Stomach smooth muscle (tissue), 2 donors: ENCODE measurements around the gene RPS3.

ENCODE experiments used
- H3K27ac ChIP-seq: one replicate; pipeline ENCODE4 v1.7.0; 2013; ENCODE audit warnings: mild to moderate bottlenecking, low read length, inconsistent platforms
- H3K27me3 ChIP-seq, 2 donors: one replicate each; pipeline ENCODE4 v1.7.0; 2013; ENCODE audit warnings: low read length in 2 of 2; ENCODE audit not compliant: insufficient read depth in 2 of 2, control insufficient read depth in 1 of 2
- H3K36me3 ChIP-seq, 2 donors: one replicate each; pipeline ENCODE4 v1.7.0; 2013; ENCODE audit warnings: low read length in 2 of 2; ENCODE audit not compliant: control insufficient read depth in 2 of 2, insufficient read depth in 2 of 2
- H3K4me1 ChIP-seq: one replicate; pipeline ENCODE4 v1.7.0; 2013; ENCODE audit warnings: low read length; ENCODE audit not compliant: control insufficient read depth, insufficient read depth
- H3K4me3 ChIP-seq, 2 donors: one replicate each; pipeline ENCODE4 v1.7.0; 2013; ENCODE audit warnings: low read length in 2 of 2
- H3K9ac ChIP-seq, 2 donors: one replicate each; pipeline ENCODE4 v1.7.0; 2013; ENCODE audit warnings: low read length in 2 of 2, mild to moderate bottlenecking in 1 of 2
- H3K9me3 ChIP-seq, 2 donors: one replicate each; pipeline ENCODE4 v1.7.0; 2013; ENCODE audit warnings: low read length in 2 of 2; ENCODE audit not compliant: control insufficient read depth in 2 of 2
- donor health status: healthy.
- donor health status: Pancreatic carcinoma.

Gene RPS3

DNA sequence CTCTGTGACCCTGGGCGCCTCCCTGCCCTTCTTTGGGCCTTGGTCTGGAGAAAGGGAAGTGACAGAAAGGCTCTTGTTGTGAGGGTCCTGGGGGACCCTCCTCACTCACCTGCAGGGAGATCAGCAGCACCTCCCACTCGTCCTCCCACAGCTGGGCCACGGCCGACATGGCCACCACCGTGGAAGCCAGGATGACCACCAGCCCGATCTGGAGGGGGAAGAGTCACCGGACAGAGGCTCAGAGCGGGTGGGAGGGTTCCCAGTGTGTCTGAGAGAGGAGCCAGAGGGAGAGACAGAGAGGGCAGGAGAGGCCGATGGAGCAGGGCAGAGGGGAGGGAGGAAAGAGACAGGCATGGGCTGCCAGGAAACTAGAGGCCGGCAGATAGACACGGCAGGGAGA, 50.5 kb downstream of the RPS3 start:
- H3K4me3 ChIP-seq = no peak overlapping the region
- no peaks in the 10 kb centered on the region for H3K36me3 ChIP-seq
- H3K27ac ChIP-seq = no peak overlapping the region
- H3K9me3 ChIP-seq = no peaks in the 10 kb centered on the region
- H3K9ac ChIP-seq = no peak overlapping the region
- H3K27me3 ChIP-seq = peaks cover 0 to 12% of the 10 kb centered on the region in 2 donors
- no peaks in the 10 kb centered on the region for H3K4me1 ChIP-seq

DNA sequence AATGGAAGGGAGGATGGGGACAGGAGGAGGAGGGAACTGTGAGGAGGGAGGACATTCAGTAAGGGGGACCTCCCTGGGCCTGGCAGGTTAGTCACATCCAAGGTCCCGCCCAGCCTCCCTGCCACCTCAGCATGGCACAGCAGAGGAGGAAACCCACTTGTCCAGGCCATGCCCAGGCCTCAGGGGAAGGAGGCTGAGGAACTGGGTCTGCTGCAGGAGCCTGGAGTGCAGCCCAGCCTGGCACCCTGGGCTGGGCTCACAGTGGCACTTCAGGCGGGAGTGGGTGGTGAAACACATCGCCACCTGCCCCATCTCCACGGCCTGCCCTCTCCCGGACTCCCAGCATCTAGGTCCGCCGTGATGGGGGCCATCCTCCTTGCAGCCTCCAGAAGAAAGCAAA, 50.9 kb downstream of the RPS3 start:
- Histone ChIP-seq H3K36me3 (no peaks in the 10 kb centered on the region), H3K9me3 (no peaks in the 10 kb centered on the region), H3K27me3 (peaks cover 0 to 12% of the 10 kb centered on the region in 2 donors), H3K4me1 (no peaks in the 10 kb centered on the region), H3K4me3 (no peak overlapping the region), H3K27ac (no peak overlapping the region), H3K9ac (no peak overlapping the region)

DNA sequence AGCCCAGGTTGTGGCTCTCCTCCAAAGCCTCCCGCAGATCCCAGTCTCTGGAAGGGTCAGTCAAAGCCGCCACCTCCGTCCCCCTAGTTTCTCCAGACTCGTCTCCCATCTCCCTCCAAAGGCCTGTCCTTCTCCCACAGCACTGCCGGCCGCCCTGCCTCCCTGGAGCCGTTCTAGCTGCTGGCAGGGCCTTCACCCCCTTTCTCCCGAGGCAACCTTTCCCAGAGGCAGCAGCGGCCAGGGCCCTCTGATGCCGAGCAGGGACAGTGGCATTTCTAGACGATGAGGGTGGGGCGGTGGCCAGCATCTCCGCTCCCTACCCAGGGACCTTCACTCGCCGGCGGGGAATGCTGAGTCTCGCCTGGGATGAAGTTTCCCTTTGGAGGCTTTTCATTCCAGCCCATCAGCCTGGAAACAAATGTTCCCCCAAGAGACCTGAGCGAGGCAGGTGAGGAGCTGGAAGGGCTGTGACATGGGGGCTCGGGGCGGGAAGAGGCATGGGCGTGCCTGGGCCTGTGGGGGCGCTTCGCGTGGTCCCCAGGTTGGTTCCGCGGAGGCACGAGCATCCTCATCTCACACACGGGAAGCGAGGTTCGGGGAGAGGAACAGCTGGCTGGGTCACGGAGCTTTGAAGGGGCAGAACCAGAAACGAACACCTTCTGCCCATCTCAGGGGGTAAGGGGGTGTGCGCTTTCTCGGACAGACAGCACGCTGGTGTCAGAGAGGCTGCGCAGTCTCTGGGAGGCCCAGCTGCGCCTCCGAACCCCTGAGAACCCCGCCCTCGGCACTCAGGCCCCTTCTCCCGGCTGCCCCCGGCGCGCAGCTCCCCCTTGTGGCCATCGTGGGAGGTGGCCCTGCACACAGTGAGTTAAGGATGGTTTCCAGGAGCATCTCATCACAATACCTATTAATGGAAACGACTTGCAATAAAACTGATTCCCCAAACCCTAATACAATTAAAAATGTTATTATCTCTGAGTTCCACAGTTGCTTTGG, 51.8 kb downstream of the RPS3 start:
- Histone ChIP-seq H3K9ac (no peak overlapping the region), H3K4me1 (no peaks in the 10 kb centered on the region), H3K27me3 (peaks cover 0 to 12% of the 10 kb centered on the region in 2 donors), H3K36me3 (no peaks in the 10 kb centered on the region), H3K27ac (no peak overlapping the region), H3K4me3 (no peak overlapping the region), H3K9me3 (no peaks in the 10 kb centered on the region)

DNA sequence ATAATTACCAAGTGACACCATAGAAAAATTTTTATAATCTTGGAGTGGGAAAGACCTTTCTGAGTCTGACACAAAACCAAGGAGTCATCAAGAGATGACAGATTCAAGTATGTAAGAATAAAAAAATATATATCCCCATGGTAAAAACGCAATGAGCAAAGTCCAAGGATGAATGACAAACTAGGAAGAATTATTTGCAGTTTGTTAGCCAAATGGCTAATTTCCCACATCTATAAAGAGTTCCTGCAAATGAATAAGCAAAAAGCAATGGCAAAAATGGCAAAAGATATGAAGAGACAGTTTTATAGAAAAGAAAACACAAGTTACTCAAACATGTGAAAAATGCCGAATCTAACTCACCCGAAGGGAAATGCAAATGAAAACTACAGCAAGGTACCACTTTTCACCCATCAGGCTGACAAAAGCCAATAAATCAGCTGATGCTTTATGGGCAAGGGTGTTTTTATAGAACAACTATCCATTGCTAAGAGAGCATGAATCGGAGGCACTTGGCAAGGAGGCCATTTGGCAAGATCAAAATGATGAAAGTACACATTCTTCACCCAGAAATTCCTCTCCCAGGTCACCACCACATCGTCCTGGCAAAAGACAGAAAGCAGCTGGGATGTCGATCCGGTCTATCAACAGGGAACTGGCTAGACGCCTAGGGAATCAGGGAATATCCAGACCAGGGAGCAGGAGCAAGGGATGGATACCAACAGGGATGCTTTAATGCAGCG, 54.8 kb downstream of the RPS3 start:
- peaks cover 0 to 12% of the 10 kb centered on the region in 2 donors for H3K27me3 ChIP-seq
- no peak overlapping the region for H3K27ac ChIP-seq
- no peak overlapping the region for H3K9ac ChIP-seq
- peaks cover 0 to 2% of the 10 kb centered on the region in 2 donors for H3K36me3 ChIP-seq
- H3K4me1 ChIP-seq = no peaks in the 10 kb centered on the region
- no peaks in the 10 kb centered on the region for H3K9me3 ChIP-seq
- H3K4me3 ChIP-seq = no peak overlapping the region

DNA sequence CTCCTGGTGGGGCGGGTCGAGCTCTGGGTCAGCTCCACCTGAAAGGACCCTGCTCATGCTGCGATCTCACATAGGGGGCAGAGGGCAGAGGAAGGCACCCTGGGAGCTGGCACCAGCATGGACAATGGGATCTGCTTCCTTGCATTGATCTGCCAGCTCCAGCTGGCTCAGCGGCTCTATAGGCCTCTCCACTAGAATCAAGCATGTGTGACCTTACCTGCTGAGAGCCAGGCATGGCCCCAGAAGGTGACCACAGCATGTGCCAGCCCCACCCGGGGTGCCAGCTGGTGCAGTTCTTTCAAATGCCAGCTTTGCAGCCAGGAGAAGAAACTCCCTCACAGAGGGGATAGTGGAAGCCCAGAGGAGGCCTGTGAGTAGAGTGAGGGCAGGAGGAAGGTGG, 55.7 kb downstream of the RPS3 start:
- Histone ChIP-seq H3K9ac (no peak overlapping the region), H3K4me1 (no peaks in the 10 kb centered on the region), H3K36me3 (peaks cover 0 to 2% of the 10 kb centered on the region in 2 donors), H3K27me3 (peaks cover 0 to 12% of the 10 kb centered on the region in 2 donors), H3K27ac (no peak overlapping the region), H3K4me3 (no peak overlapping the region), H3K9me3 (no peaks in the 10 kb centered on the region)
